Astrocyte (in vitro differentiated cells and primary cell): ENCODE measurements around the gene CDR2L. TPM values are rescaled to one million over a fixed set of nuclear protein-coding genes. Genes with fewer than 3 reads are reported as not detected.

Experiments
- DNase-seq: peaks from one replicate; pipeline ENCODE4 v3.0.0-alpha.2; 2010; ENCODE audit warnings: low read depth
- FAIRE-seq: peaks from 2 replicates; lab custom pipeline; 2011; peaks lifted over from hg19 to GRCh38; lab: Jason Lieb, UNC
- H2AFZ ChIP-seq: 2 replicates; pipeline ENCODE4 v1.6.0; 2012; ENCODE audit warnings: low read depth, low read length, inconsistent platforms
- H3K27ac ChIP-seq: 2 replicates; pipeline ENCODE4 v1.5.1; 2011; ENCODE audit warnings: low read depth, low read length, inconsistent platforms
- H3K27me3 ChIP-seq: 2 replicates; pipeline ENCODE4 v1.6.0; 2011; ENCODE audit warnings: low read length, inconsistent platforms; ENCODE audit not compliant: insufficient read depth
- H3K36me3 ChIP-seq: 2 replicates; pipeline ENCODE4 v1.5.1; 2011; ENCODE audit warnings: low read length, inconsistent platforms; ENCODE audit not compliant: insufficient read depth
- H3K4me1 ChIP-seq: 2 replicates; pipeline ENCODE4 v1.5.1; 2011; ENCODE audit warnings: low read length, inconsistent platforms; ENCODE audit not compliant: insufficient read depth
- H3K4me2 ChIP-seq: 2 replicates; pipeline ENCODE4 v1.6.0; 2012; ENCODE audit warnings: low read length, inconsistent platforms
- H3K4me3 ChIP-seq: 2 replicates; pipeline ENCODE4 v1.5.1; 2011; ENCODE audit warnings: low read depth, mild to moderate bottlenecking, low read length, inconsistent platforms; ENCODE audit not compliant: insufficient read depth
- H3K79me2 ChIP-seq: 2 replicates; pipeline ENCODE4 v1.6.0; 2012; ENCODE audit warnings: mild to moderate bottlenecking, low read length, inconsistent platforms; ENCODE audit not compliant: insufficient read depth
- H3K9ac ChIP-seq: 2 replicates; pipeline ENCODE4 v1.6.0; 2012; ENCODE audit warnings: mild to moderate bottlenecking, low read length, inconsistent platforms
- H3K9me3 ChIP-seq: 2 replicates; pipeline ENCODE4 v1.5.1; 2012; ENCODE audit warnings: low read depth, mild to moderate bottlenecking, low read length, inconsistent platforms; ENCODE audit not compliant: insufficient read depth
- H4K20me1 ChIP-seq: 2 replicates; pipeline ENCODE4 v1.6.0; 2012; ENCODE audit warnings: low read length, inconsistent platforms; ENCODE audit not compliant: insufficient read depth
- H3K27ac Mint-ChIP-seq: one replicate; pipeline ENCODE4 v1.8.0; 2021; ENCODE audit warnings: mild to moderate bottlenecking, mixed read lengths; ENCODE audit not compliant: unreplicated experiment
- H3K27me3 Mint-ChIP-seq: one replicate; pipeline ENCODE4 v1.8.0; 2021; ENCODE audit warnings: low read depth, mixed read lengths; ENCODE audit not compliant: unreplicated experiment
- H3K36me3 Mint-ChIP-seq: one replicate; pipeline ENCODE4 v1.8.0; 2021; ENCODE audit warnings: low read depth, mixed read lengths; ENCODE audit not compliant: unreplicated experiment
- H3K4me1 Mint-ChIP-seq: one replicate; pipeline ENCODE4 v1.8.0; 2021; ENCODE audit warnings: low read depth, mixed read lengths; ENCODE audit not compliant: unreplicated experiment
- H3K4me3 Mint-ChIP-seq: one replicate; pipeline ENCODE4 v1.8.0; 2021; ENCODE audit warnings: mild to moderate bottlenecking, moderate library complexity, mixed read lengths; ENCODE audit not compliant: unreplicated experiment
- H3K9me3 Mint-ChIP-seq: one replicate; pipeline ENCODE4 v1.8.0; 2021; ENCODE audit warnings: mild to moderate bottlenecking, mixed read lengths; ENCODE audit not compliant: unreplicated experiment
- CTCF ChIP-seq: IDR thresholded peaks from 2 replicates; pipeline ENCODE4 v1.5.1; 2011; ENCODE audit warnings: low read depth, mild to moderate bottlenecking, inconsistent platforms, low read length, moderate library complexity; ENCODE audit not compliant: insufficient read depth
- EZH2 ChIP-seq: IDR thresholded peaks from 2 replicates; pipeline ENCODE4 v1.6.1; 2012; ENCODE audit warnings: mild to moderate bottlenecking, low read length, inconsistent platforms; ENCODE audit not compliant: insufficient read depth
- total RNA-seq: library from RNA; stranded (reverse); gene quantifications from 2 replicates; pipeline ENCODE4 v1.2.1, GENCODE V29; 2021

The CDR2L gene
- total RNA-seq, 1 donor from 2014 or later: 59.1 TPM

DNA sequence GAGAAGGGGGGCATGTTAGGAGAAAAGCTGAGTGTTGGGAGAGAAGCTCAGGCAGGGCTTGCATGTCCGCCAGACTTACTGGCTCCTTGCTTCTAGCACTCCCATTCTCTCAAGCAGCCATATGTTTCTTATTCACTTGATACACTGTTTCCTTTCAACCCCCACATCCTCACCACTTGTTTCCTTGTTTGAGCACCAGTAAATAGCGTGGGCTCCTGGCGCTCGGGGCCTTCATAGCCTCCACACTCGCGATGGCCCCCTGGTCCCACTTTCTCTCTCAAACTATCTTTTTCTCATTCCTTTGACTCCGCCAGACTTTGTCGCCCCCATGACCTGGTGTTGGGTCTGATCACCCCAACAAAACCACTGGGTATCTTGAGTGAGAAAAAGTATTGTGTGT lies 42.7 kb downstream of the CDR2L start:
- Mint-ChIP-seq H3K36me3 (peaks cover 6% of the 10 kb centered on the region), H3K27me3 (peaks cover 6% of the 10 kb centered on the region), H3K4me3 (no peak overlapping the region), H3K4me1 (no peaks in the 10 kb centered on the region), H3K9me3 (peaks cover 9% of the 10 kb centered on the region), H3K27ac (no peak overlapping the region)
- Histone ChIP-seq H3K4me3 (no peak overlapping the region), H3K9me3 (peaks cover 10% of the 10 kb centered on the region), H2AFZ (no peak overlapping the region), H3K4me2 (no peak overlapping the region), H3K9ac (no peak overlapping the region), H3K36me3 (no peaks in the 10 kb centered on the region), H3K27me3 (no peaks in the 10 kb centered on the region), H3K27ac (no peak overlapping the region), H3K4me1 (peaks cover 15% of the 10 kb centered on the region), H3K79me2 (no peaks in the 10 kb centered on the region), H4K20me1 (peaks cover 3% of the 10 kb centered on the region)
- DNase-seq (no peak), FAIRE-seq (no peak)
- no peak for TF ChIP-seq EZH2
- no peak for TF ChIP-seq CTCF

GRCh38 chr17:75031972-75032719 lies 44.7 kb downstream of the CDR2L start:
- H3K9me3 Mint-ChIP-seq: peaks cover 9% of the 10 kb centered on the region
- H3K36me3 Mint-ChIP-seq: peaks cover 2% of the 10 kb centered on the region
- no peak overlapping the region for H3K27ac ChIP-seq
- H3K27me3 Mint-ChIP-seq: peaks cover 6% of the 10 kb centered on the region
- no peaks in the 10 kb centered on the region for H3K4me1 Mint-ChIP-seq
- H3K4me2 ChIP-seq: peak overlapping the region; percentile 99
- TF ChIP-seq EZH2: no peak
- no peak for TF ChIP-seq CTCF
- H3K4me1 ChIP-seq: peaks cover 19% of the 10 kb centered on the region
- peak overlapping the region; percentile 64 for H2AFZ ChIP-seq
- peaks cover 10% of the 10 kb centered on the region for H3K9me3 ChIP-seq
- peak overlapping the region; percentile 99 for H3K4me3 ChIP-seq
- peak overlapping the region; percentile 38 for H3K9ac ChIP-seq
- peaks cover 3% of the 10 kb centered on the region for H4K20me1 ChIP-seq
- DNase-seq: peak; percentile 77
- no peak overlapping the region for H3K4me3 Mint-ChIP-seq
- H3K27me3 ChIP-seq: no peaks in the 10 kb centered on the region
- no peaks in the 10 kb centered on the region for H3K79me2 ChIP-seq
- H3K36me3 ChIP-seq: no peaks in the 10 kb centered on the region
- peak overlapping the region; percentile 70 for H3K27ac Mint-ChIP-seq
- FAIRE-seq: no peak

GRCh38 chr17:75032720-75033280 lies 45.4 kb downstream of the CDR2L start:
- no peak overlapping the region for H3K27ac Mint-ChIP-seq
- H3K4me1 Mint-ChIP-seq: no peaks in the 10 kb centered on the region
- Histone ChIP-seq H3K4me2 (peak overlapping the region; percentile 99), H3K4me3 (peak overlapping the region; percentile 99), H3K36me3 (no peaks in the 10 kb centered on the region), H3K9ac (peak overlapping the region; percentile 65), H3K27ac (no peak overlapping the region), H3K4me1 (peaks cover 19% of the 10 kb centered on the region), H4K20me1 (peaks cover 3% of the 10 kb centered on the region), H3K79me2 (no peaks in the 10 kb centered on the region), H2AFZ (peak overlapping the region; percentile 64), H3K9me3 (peaks cover 10% of the 10 kb centered on the region), H3K27me3 (no peaks in the 10 kb centered on the region)
- TF ChIP-seq EZH2 (no peak), CTCF (no peak)
- peaks cover 6% of the 10 kb centered on the region for H3K27me3 Mint-ChIP-seq
- H3K9me3 Mint-ChIP-seq: peaks cover 9% of the 10 kb centered on the region
- H3K36me3 Mint-ChIP-seq: peaks cover 2% of the 10 kb centered on the region
- DNase-seq (no peak), FAIRE-seq (no peak)
- H3K4me3 Mint-ChIP-seq: peak overlapping the region; percentile 96
